GM12872 (cell line): ENCODE data around the gene HLTF.

Source experiments
- TF ChIP-seq, protein P1 (sequence below): IDR thresholded peaks from 3 replicates; pipeline ENCODE4 v1.5.1; 2011; ENCODE audit warnings: low read depth, mild to moderate bottlenecking, low read length, moderate library complexity; ENCODE audit not compliant: insufficient read depth

HLTF gene

DNA sequence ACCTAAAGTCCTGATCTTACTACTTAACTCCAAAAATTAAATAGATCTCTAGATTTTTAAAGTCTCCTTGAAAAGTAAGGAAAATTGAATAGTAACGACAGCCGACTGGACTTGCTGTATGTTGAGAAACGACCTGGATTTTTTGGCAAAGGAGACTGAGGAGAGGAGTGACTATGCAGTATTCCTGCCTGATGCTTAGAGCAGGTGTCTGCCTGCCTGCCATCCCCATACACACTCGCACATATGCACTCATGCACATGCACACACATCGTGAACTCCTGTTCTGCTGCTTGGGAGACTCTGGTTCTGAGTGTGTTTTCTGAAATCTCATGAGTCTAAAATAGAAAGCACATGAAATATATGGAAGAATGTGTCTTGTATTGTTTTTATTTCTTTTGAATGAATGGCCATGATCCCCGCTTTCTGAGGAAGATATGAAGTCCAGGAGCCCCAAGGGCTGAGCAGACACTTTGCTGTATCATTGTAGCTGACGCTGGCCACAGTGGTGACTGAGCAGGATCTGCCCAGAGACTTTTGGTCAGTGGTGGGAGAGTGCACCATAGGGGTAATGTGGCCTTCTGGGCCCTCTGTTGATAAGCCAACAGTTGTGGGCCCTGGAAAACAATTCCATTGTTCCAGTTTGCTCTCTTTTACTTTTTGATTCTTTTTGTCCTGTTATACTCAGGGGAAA, 78.6 kb downstream of the HLTF start:
- TF ChIP-seq, protein P1, sequence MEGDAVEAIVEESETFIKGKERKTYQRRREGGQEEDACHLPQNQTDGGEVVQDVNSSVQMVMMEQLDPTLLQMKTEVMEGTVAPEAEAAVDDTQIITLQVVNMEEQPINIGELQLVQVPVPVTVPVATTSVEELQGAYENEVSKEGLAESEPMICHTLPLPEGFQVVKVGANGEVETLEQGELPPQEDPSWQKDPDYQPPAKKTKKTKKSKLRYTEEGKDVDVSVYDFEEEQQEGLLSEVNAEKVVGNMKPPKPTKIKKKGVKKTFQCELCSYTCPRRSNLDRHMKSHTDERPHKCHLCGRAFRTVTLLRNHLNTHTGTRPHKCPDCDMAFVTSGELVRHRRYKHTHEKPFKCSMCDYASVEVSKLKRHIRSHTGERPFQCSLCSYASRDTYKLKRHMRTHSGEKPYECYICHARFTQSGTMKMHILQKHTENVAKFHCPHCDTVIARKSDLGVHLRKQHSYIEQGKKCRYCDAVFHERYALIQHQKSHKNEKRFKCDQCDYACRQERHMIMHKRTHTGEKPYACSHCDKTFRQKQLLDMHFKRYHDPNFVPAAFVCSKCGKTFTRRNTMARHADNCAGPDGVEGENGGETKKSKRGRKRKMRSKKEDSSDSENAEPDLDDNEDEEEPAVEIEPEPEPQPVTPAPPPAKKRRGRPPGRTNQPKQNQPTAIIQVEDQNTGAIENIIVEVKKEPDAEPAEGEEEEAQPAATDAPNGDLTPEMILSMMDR, result no peak

DNA sequence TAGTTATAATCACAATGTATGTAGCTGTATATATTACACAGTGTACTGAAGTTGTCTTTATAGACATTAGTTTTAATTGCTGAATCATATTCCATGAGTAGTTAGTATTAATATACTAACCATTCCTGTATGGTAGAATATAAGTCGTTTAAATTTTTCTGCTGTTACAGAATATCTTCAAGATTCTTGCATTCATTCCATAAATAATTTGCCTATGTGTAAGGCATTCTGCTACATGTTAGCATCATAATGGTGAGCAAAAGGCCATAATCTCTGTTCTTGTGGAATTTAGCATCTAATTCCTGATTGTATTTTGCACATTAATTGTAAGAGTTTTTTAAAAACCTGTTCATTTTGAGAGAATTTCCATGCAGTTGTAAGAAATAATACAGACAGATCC, 80.9 kb downstream of the HLTF start:
- TF ChIP-seq, protein P1, result no peak

DNA sequence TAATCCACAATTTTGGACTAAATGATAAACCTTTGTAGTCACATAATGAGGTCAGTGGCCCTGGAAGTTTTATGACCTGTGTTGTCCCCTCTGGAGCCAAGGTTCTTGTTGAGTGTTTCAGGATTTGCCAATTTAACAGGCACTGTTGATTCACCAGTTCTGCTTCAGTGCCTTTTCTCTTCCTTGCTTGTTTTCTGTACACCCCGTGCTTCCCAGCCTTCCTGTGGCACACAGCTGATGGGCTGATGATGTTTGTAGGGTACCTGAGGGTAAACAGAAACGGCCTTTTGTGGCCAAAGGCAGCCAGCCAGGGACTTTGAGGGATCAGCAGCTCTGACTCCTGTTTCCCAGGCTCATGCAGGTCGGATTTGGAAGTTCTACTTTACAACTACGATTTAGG, 81.7 kb downstream of the HLTF start:
- TF ChIP-seq, protein P1, result no peak

DNA sequence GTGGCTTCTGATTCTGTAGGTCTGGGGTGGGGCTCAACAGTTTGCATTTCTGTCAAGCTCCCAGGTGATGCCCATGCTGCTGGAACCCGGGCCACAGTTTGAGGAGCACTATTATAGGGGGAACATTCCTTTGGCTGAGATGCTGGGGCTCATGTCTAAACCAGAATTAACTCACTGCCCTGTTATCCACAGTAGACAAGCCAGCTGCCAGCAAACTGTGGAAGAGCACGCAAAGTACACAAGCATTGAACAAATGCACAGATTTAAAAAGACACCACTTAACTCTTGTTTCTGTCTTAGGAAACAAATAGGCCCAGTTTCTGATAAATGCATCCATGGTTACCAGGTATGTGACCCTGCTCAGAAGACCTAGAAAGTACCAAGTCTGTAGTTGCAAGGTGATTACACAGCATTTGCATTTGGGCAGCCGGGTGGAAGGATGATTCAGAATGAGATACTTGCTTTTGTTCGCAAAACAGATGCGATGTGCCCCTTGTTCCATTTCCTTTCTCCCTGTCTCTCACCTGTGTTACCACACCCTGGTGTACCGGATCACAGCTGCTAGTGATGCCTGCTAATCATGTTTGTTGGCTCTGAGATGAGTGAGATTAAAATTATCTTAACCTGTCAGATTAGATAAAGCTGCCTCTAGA, 82.6 kb downstream of the HLTF start:
- TF ChIP-seq, protein P1, result no peak

DNA sequence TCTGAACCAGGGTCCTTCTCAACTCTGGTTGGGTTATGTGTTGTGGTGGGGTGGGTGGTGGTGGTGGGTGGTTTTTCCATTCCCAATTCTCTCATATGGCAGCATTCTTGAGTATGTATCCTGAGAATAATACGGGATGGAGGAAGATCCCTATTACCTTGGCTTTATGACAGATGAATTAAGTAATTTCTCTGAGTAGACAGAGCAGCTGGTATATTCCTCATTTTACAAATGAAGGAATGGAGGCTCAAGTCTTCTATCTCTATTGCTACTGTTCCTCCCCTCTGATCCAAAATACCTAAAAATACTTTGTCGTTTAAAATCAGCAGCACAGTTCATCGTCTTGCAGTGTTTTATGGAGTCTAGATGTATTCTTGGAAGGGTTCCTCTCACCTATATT, 84.6 kb downstream of the HLTF start:
- TF ChIP-seq, protein P1, result no peak

DNA sequence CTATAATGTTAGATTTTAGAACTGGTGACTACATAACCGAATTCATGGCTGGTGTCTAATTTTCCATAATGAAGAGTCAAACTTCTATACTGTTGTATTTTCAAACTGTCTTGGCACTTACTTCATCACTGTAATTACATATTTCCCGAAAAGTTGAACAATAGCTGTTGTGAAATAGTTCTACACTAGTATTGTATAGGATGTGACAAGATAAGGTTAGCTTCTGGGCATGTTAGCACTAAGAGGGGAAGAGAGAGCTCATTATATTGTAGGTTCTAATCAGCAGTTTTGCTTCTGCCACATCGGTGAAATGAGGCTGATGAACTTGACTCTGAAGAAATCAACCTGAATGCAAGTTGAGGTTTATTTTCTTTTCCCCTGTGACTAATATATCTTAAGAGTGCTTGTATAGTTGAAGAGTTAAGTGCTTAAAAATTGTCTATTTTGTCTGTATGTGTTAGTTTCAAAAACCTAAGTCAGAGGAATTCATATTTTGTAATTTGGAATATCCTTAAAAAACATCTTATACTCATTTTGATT, 86.1 kb downstream of the HLTF start:
- TF ChIP-seq, protein P1, result no peak

DNA sequence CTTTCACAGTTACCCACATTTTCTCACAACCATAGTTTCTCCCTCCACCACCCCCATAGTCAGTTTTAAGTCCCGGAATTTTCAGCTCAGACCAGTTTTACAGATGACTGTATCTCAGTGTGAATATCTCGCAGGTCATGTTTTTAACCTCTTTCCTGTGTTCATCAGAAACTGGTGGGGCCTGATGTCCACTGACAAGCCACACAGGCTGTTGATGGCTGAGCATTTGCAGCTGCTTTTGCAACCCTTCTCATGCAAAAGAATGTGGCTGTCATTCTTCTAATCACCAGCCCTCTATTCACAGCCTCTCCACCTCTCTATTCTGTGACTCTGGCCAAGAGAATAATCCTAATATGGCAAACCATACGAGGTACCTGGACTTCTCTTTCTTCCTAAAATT, 86.5 kb downstream of the HLTF start:
- TF ChIP-seq, protein P1, result no peak
